Measurements from ENCODE around the gene ZNF787.

GRCh38 chr19:56126983-56127780 is 6.1 kb upstream of the ZNF787 start:
- TF ChIP-seq, protein P1, sequence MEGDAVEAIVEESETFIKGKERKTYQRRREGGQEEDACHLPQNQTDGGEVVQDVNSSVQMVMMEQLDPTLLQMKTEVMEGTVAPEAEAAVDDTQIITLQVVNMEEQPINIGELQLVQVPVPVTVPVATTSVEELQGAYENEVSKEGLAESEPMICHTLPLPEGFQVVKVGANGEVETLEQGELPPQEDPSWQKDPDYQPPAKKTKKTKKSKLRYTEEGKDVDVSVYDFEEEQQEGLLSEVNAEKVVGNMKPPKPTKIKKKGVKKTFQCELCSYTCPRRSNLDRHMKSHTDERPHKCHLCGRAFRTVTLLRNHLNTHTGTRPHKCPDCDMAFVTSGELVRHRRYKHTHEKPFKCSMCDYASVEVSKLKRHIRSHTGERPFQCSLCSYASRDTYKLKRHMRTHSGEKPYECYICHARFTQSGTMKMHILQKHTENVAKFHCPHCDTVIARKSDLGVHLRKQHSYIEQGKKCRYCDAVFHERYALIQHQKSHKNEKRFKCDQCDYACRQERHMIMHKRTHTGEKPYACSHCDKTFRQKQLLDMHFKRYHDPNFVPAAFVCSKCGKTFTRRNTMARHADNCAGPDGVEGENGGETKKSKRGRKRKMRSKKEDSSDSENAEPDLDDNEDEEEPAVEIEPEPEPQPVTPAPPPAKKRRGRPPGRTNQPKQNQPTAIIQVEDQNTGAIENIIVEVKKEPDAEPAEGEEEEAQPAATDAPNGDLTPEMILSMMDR (conservative IDR thresholded peaks at IDR 0.05; ENCODE audit: low read depth, low read length) = no peak
- no peak for TF ChIP-seq EZH2 (IDR thresholded peaks at IDR 0.05; ENCODE audit: low read length, unreplicated experiment)

All from PC-3 (cell line).